ENCODE data around the gene STIMATE. TPM values are rescaled to one million over a fixed set of nuclear protein-coding genes. Genes with fewer than 3 reads are reported as not detected.

The STIMATE gene
- total and polyA plus RNA-seq, 9 of the 15 experiments (the other 6 are each of a cell fraction or from before 2014, with no cell fraction given): 0.14 to 7.7 (median 4.9) TPM

DNA sequence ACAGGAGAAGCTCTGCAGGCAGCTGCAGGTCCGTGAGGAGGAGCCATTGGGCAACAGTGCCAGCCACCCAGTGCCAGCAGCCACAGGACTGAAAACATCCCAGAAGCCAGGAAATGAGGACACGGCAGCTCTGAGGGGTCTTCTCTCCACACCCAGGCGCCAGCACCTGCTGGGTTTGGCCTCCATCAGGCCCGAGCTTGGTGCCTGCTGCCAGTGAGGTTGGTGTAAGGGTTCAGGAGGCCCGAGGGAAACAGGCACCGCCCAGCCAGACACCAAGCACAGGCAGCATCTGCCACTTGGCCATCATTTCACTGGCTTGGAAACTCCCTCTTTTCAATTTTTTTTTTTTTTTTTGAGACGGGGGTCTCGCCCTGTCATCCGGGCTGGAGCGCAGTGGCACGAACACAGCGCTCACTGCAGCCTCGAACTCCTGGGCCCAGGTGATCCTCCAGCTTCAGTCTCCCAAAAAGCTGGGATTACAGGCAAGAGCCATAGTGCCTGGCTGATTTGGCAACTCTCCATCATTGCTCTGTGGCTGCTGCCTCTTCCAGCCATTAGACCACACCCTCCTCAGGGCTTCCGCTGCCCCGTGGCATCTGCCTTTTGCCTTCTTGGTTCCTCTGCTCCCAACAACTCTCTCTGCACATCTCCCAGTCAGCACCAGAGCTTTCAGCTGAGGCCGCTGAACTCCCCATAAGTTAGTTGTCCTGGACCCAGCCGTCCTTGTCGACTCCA lies 104.2 kb downstream of the STIMATE start (continued):
- TF ChIP-seq, protein P1, sequence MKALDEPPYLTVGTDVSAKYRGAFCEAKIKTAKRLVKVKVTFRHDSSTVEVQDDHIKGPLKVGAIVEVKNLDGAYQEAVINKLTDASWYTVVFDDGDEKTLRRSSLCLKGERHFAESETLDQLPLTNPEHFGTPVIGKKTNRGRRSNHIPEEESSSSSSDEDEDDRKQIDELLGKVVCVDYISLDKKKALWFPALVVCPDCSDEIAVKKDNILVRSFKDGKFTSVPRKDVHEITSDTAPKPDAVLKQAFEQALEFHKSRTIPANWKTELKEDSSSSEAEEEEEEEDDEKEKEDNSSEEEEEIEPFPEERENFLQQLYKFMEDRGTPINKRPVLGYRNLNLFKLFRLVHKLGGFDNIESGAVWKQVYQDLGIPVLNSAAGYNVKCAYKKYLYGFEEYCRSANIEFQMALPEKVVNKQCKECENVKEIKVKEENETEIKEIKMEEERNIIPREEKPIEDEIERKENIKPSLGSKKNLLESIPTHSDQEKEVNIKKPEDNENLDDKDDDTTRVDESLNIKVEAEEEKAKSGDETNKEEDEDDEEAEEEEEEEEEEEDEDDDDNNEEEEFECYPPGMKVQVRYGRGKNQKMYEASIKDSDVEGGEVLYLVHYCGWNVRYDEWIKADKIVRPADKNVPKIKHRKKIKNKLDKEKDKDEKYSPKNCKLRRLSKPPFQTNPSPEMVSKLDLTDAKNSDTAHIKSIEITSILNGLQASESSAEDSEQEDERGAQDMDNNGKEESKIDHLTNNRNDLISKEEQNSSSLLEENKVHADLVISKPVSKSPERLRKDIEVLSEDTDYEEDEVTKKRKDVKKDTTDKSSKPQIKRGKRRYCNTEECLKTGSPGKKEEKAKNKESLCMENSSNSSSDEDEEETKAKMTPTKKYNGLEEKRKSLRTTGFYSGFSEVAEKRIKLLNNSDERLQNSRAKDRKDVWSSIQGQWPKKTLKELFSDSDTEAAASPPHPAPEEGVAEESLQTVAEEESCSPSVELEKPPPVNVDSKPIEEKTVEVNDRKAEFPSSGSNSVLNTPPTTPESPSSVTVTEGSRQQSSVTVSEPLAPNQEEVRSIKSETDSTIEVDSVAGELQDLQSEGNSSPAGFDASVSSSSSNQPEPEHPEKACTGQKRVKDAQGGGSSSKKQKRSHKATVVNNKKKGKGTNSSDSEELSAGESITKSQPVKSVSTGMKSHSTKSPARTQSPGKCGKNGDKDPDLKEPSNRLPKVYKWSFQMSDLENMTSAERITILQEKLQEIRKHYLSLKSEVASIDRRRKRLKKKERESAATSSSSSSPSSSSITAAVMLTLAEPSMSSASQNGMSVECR (CRISPR knock-in tag; IDR thresholded peaks at IDR 0.05): no peak
- TF ChIP-seq FOXP1 (CRISPR knock-in tag; IDR thresholded peaks at IDR 0.05): no peak
- TF ChIP-seq, protein P2, sequence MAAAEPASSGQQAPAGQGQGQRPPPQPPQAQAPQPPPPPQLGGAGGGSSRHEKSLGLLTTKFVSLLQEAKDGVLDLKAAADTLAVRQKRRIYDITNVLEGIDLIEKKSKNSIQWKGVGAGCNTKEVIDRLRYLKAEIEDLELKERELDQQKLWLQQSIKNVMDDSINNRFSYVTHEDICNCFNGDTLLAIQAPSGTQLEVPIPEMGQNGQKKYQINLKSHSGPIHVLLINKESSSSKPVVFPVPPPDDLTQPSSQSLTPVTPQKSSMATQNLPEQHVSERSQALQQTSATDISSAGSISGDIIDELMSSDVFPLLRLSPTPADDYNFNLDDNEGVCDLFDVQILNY (CRISPR knock-in tag; IDR thresholded peaks at IDR 0.05): no peak
- TF ChIP-seq, protein P3, sequence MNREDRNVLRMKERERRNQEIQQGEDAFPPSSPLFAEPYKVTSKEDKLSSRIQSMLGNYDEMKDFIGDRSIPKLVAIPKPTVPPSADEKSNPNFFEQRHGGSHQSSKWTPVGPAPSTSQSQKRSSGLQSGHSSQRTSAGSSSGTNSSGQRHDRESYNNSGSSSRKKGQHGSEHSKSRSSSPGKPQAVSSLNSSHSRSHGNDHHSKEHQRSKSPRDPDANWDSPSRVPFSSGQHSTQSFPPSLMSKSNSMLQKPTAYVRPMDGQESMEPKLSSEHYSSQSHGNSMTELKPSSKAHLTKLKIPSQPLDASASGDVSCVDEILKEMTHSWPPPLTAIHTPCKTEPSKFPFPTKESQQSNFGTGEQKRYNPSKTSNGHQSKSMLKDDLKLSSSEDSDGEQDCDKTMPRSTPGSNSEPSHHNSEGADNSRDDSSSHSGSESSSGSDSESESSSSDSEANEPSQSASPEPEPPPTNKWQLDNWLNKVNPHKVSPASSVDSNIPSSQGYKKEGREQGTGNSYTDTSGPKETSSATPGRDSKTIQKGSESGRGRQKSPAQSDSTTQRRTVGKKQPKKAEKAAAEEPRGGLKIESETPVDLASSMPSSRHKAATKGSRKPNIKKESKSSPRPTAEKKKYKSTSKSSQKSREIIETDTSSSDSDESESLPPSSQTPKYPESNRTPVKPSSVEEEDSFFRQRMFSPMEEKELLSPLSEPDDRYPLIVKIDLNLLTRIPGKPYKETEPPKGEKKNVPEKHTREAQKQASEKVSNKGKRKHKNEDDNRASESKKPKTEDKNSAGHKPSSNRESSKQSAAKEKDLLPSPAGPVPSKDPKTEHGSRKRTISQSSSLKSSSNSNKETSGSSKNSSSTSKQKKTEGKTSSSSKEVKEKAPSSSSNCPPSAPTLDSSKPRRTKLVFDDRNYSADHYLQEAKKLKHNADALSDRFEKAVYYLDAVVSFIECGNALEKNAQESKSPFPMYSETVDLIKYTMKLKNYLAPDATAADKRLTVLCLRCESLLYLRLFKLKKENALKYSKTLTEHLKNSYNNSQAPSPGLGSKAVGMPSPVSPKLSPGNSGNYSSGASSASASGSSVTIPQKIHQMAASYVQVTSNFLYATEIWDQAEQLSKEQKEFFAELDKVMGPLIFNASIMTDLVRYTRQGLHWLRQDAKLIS (CRISPR knock-in tag; IDR thresholded peaks at IDR 0.05): no peak
- no peak for TF ChIP-seq MAZ (CRISPR knock-in tag; conservative IDR thresholded peaks at IDR 0.05 in 1 of 2, IDR thresholded peaks at IDR 0.05 in 1 of 2)

Measured in K562 (cell line).